GM18870 (cell line): ENCODE results near the gene GEMIN5.
A peak's percentile ranks its signal among the peaks of the same experiment; 100 is the strongest.
"Not testable (repeated sequence)": the region's sequence is repeated elsewhere in the genome, so short reads cannot be mapped to it uniquely, and the experiment has no call there.

Source experiments
- ATAC-seq: cut with Tn5 transposase; IDR thresholded peaks from one replicate; pipeline ENCODE4 v1.9.1; 2021; ENCODE audit warnings: moderate library complexity; ENCODE audit not compliant: unreplicated experiment

GEMIN5 gene

GRCh38 chr5:154937718-154938466 lies at the start of gene GEMIN5:
Gene GEMIN5, minus strand, starts transcription at chr5:154938211. Its CDS starts 78 bp downstream, at chr5:154938133.
- peak; percentile 71 for ATAC-seq

- no peak for ATAC-seq
These were observed 48.1 kb upstream of the GEMIN5 start for GRCh38 chr5:154986151-154986550.

- ATAC-seq: no peak
These were observed 47.0 kb upstream of the GEMIN5 start for GRCh38 chr5:154984946-154985516.

- ATAC-seq: not testable (repeated sequence)
These were observed 40.3 kb upstream of the GEMIN5 start for GRCh38 chr5:154978294-154978693.

- no peak for ATAC-seq
These were observed 39.4 kb upstream of the GEMIN5 start for GRCh38 chr5:154977409-154977808.

- not testable (repeated sequence) for ATAC-seq
These were observed 38.1 kb upstream of the GEMIN5 start for GRCh38 chr5:154976082-154976481.

- ATAC-seq: no peak
These were observed 34.6 kb upstream of the GEMIN5 start for GRCh38 chr5:154972476-154973080.

- no peak for ATAC-seq
These were observed 33.5 kb upstream of the GEMIN5 start for GRCh38 chr5:154971501-154971900.

GRCh38 chr5:154970759-154971158 lies 32.7 kb upstream of the GEMIN5 start:
- no peak for ATAC-seq

GRCh38 chr5:154968953-154969352 lies 30.9 kb upstream of the GEMIN5 start:
- no peak for ATAC-seq

GRCh38 chr5:154967421-154968024 lies 29.5 kb upstream of the GEMIN5 start:
- peak; percentile 39 for ATAC-seq

- ATAC-seq: no peak
These were observed 28.9 kb upstream of the GEMIN5 start for GRCh38 chr5:154966874-154967273.

- no peak for ATAC-seq
These were observed 28.2 kb upstream of the GEMIN5 start for GRCh38 chr5:154966081-154966841.

- ATAC-seq: peak; percentile 94
These were observed 24.5 kb upstream of the GEMIN5 start for GRCh38 chr5:154962494-154962893.

GRCh38 chr5:154956712-154957111 lies 18.7 kb upstream of the GEMIN5 start:
- ATAC-seq: no peak

- no peak for ATAC-seq
These were observed 11.8 kb upstream of the GEMIN5 start for GRCh38 chr5:154949781-154950180.

- no peak for ATAC-seq
These were observed 10.3 kb upstream of the GEMIN5 start for GRCh38 chr5:154948313-154948712.

GRCh38 chr5:154947778-154948177 lies 9.8 kb upstream of the GEMIN5 start:
- ATAC-seq: no peak

GRCh38 chr5:154945695-154946301 lies 7.8 kb upstream of the GEMIN5 start:
- ATAC-seq: no peak

- no peak for ATAC-seq
These were observed 6.7 kb upstream of the GEMIN5 start for GRCh38 chr5:154944716-154945115.

- no peak for ATAC-seq
These were observed 5.5 kb upstream of the GEMIN5 start for GRCh38 chr5:154943527-154943926.
